CD4-positive, alpha-beta T cell treated with Interleukin-15 for 4 hours (primary cell): ENCODE results near the gene KCTD5.

ENCODE experiments used
- DNase-seq: peaks from one replicate; pipeline ENCODE4 v3.0.0-alpha.2; 2020; ENCODE audit warnings: low spot score

Gene KCTD5

GRCh38 chr16:2697401-2697948, 15.2 kb downstream of the KCTD5 start:
- no peak for DNase-seq

- DNase-seq = no peak
Observed at GRCh38 chr16:2698103-2698870, 16.0 kb downstream of the KCTD5 start.

GRCh38 chr16:2698965-2699750, 16.8 kb downstream of the KCTD5 start:
- DNase-seq = no peak

DNA sequence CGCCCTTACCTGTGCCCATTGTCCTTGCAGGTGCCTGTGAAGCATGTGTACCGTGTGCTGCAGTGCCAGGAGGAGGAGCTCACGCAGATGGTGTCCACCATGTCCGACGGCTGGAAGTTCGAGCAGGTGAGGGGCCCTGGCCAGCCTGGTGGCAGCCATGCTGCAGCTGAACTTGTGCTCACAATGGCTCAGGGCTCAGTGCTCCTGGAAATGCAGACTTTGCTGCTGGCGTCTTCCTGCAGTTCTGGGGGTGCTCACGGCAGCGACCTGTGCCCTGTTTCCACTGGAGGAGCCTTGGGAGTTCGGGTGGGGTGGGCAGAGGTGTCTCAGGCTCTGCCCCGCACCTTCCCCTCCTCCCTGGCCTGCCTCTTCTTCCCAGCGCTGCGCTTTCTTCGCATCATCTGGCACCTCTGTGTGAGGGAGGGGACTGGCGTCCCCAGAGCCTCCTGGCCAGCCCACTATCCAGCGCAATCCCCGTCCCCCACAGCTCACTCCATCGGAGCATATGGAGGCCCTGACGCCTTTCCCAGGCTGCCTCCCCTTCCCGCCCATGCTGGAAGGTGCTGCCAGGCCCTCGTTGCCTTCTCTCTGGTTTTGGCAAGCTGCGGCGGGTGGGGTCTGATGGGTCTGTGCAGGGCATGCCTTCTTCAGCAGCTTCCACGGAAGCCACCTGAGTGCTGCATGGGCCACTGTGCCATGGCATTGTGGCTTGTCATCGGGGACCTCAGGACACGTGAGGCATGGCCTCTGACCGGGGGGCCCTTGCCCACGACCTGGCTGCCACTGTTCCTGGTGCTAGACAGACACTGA, 17.7 kb downstream of the KCTD5 start:
- no peak for DNase-seq

DNA sequence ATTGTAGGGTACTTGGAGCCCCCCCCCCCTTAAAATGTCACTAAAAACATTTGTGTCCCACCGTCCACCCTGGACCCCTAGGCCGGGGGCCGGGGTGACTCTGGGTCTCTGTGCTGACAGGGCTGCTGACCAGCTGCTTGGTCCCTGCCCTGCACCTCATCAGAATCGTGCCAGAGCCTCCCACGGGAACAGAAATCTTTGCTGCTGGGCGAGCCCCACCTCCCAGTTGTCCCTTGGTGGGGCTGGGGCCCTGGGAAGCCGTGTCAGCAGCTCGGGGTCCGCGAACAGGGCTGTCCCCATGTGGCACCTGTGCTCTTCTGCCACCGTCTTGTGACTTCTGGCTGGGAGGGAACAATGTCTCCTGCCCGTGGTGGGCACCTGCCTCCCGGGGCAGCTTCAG, 18.5 kb downstream of the KCTD5 start:
- no peak for DNase-seq

DNA sequence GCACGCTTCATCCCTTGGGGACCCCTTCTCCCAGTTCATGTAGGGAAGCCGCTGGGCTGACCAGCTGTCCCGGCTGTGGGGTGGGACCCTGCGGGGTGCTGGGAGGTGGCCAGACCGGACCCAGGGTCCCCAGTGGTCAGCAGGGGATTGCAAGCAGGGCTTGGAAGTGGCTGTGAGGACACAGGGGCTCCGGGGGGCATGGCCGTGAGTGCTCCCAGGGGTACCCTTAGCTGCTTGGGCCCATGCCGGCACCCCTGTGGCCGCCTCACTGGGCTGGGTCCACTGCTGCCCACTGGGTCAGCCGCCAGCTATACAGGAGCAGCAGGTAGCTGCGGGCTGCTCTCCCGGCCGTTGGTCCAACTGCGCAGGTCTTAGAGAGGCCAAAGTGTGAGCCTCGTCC, 18.9 kb downstream of the KCTD5 start:
- no peak for DNase-seq

DNA sequence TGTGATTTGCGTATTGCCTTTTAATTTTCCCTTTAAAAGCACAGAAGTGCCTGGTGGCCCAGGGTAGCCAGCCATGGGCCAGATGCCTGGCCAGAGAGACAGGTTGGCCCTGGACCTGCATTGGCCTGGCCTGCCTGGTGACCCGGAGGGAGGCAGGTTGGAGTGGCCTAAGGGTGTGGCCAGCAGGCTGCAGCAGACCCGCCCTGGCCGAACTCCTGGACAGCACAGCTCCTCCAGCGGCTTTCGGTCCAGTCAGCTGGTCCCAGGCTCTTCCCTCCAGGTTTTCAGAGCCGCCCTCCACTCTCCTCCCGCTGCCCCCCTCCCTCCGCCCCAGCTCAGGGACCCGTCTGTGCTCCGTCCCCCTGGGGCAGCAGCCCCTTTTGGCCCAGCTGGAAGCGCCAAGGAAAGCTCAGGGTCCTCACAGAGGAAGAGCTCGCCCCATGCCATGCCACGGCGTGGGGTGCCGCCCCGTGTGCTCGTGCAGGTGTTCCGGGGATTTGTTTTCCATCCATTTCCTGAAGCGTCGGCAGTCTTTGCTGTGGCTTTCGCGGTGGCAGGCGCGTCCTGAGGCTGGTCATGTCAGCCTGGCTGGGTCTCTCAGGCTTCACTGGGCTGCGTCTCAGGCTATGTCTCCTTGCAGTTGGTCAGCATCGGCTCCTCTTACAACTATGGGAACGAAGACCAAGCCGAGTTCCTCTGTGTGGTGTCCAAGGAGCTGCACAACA, 19.6 kb downstream of the KCTD5 start:
- DNase-seq = no peak

DNA sequence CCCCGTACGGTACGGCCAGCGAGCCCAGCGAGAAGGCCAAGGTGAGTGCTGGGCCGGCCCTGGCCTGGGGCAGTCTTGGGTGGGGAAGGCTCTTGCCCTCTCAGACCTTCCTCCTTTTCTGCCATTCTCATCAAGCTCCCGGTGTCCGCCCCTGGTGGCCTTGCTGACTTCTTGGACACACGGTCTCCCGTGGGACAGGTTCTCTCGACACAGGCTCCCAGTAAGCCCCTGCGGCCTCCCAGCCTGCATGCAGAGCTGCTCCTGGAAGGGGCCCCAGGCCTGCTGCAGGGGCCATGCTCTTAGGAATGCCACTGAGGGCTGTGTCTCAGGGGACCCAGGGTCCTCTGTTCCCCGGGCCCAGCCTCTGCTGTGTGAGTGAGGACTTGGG, 20.1 kb downstream of the KCTD5 start:
- DNase-seq = no peak

DNA sequence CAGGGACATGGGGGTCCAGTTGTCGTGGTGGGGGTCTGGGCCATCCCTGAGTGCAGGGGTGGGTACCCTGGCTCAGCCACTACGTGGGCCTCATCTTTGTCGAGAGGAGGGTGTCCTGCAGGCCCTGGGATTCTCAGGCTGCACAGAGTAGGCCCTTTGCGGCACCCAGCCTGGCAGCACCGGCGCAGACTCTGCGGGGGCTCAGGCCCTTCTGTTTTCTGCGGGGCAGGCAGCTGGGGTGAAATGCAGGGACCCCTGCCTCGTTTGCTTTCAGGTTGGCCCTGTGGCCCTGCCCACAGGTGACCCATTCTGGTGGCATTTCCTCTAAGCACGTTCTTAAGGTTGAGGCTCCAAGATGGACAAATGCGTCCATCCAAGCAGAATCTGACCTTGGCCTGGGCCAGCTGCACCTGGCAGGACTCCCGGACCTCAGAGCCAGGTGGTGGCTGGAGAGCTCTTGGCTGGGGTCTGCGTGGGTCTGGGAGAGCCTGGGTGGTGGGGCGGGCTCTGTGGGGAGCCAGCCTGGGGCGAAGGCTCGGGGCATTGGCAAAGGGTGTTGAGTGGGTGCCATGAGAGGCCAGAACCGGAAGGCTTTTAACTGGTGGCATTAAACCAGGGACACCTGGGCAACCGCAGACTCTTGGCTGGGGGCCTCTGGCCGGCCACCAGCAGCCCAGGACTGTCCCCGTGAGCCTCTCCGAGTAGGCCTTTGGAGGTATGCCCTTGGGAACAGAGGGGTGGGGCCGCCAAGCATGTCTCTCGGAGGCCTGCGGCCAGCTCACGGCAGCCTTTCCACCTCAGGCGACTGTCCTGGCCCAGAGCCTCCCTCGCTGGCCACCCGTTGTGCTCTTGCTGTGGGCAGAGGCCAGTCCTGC, 20.8 kb downstream of the KCTD5 start:
- DNase-seq = no peak

- DNase-seq = no peak
Observed at GRCh38 chr16:2704166-2704982, 22.1 kb downstream of the KCTD5 start.

DNA sequence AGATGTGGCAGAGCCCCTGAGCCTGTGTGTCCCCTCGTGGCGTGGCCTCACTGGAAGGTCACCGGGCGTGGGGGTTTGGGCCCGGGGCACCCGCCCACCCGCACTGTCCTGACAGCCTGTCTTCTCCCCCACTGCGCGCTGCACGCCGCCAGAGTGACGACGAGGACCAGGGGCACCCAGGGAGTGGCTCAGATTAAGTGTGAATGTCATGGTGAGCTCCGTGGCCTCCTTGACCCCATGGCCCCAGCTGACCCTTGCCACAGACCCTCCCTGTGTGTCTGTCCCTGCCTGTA, 22.6 kb downstream of the KCTD5 start:
- DNase-seq = no peak

DNA sequence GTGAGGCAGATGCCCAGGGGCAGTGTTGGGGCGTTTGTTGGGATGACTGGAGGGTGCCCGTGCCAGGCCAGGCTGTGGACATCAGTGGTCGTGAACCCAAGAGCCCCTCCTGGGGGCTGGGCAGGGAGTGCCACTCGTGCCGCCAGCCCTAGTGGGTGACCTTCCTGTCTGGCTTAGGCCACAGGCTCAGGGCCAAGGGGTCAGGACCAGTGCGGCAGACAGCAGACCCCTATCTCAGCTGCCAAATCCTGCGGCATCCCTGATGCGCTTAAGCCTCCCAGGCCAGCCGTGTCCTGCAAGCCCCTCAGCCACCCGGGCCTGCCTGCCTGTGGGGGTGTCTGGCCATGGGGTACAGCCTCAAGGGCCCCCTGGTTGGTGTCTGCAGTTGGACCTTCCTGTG, 23.0 kb downstream of the KCTD5 start:
- no peak for DNase-seq

GRCh38 chr16:2706085-2706484, 23.8 kb downstream of the KCTD5 start:
- DNase-seq = no peak

DNA sequence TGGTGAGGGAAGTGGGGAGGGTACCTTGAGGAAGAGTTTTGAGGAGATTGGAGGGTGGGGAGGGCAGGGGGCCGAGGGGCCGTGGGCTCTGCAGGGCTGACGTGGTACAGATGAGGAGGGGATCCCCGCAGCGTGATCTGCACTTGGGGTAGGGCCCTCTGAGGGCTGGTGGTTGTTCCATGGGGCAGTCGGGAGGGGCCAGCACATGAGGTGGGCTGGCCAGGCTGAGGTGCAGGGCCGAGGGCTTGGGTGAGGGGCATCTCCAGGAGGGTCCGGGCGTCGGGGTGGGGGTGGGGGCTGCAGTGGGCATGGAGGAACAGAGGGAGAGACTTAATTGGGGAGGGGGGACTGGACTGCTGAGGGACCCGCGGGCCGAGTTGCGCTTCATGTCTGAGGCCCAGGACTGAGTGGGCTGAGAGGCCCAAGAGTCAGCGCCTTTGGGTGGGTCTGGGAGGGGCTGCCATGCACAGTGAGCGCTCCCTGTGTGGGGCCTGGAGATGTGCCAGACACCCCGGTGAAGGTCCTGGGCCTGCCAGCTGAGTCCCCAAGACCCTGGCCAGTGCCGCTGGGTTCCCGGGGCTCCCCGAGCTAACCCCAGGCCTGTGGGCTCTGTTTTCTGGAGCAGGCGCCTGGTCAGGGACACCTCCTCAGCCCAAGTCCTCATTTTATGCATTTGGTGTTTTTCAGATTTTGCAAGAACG, 24.4 kb downstream of the KCTD5 start:
- DNase-seq = no peak

DNA sequence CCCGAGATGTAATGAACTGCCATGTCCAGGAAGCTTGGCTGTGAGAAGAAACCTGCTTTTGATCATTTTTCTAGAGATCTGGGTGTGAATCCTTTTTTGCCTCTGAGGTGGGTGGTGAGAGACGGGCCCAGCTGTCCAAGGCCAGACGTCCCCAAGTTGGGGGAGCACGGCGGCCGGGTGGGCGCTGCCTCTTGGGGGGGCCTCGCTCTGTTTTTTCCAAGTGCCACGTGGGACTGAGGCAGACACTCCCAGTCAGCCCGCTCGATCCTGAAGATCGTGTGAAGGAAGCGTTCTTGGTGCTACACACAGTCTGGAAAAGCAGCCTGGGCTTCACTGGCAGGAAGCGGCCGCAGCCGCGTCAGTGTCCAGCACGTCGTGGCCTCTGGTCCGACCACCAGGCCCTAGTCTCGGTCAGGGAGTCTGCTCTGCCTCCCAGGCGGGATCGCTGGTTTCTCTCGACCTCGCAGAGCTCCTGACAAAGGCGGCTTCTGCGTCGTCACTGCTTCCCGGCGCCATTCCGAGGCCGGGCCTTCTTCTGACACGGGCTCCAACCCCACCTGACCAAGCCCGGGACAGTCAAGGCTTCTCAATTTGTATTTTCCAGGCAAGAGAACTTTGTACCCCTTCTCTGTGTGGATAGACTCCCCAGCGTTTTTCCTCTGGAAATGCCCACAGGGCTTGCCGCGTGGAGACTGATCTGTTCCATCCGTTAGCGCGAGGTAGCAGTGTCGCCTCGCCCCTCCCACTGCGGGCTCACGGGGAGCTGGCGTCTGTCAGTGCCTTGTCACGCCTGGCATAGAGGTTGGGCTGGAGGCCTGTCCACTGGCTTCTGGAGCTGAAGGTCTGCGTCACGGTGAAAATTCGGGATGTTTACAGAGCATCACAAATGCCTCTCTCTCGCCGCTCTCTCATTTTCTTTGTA, 25.3 kb downstream of the KCTD5 start:
- no peak for DNase-seq

DNA sequence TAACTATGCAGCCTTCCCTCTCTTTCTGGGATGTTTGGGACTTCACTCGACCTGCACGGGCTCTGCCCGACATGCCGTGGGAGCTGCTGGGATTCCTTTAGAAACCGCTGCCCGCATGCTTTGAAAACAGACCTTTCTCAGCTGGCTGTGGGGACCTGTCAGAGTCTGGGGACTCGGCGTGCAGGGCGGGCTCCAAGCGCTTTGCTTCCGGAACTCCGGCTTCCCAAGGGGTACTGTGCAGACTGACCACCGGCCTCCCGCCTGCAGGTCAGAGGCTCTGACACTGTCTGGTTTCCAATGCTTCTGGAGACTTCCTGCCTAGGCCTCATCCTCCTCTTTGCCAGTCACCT, 25.9 kb downstream of the KCTD5 start:
- no peak for DNase-seq

GRCh38 chr16:2708955-2709587, 26.7 kb downstream of the KCTD5 start:
- DNase-seq = no peak

GRCh38 chr16:2709588-2709984, 27.3 kb downstream of the KCTD5 start:
- no peak for DNase-seq
